Caco-2 (cell line): ENCODE data around the gene INPP5J. TPM values are rescaled to one million over a fixed set of nuclear protein-coding genes. Genes with fewer than 3 reads are reported as not detected.

Experiments
- BruUV-seq: library from RNA; stranded (reverse); fragments of 400-500 nt; replicated peaks from 2 replicates; lab custom pipeline; 2021; lab: Mats Ljungman, UMichigan
- CTCF ChIA-PET: fragments of 300-600 bp; sonication (Branson Sonifier 250); formaldehyde crosslinking; loops from one replicate; lab custom pipeline; 2022; ENCODE audit warnings: antibody characterized with exemption; lab: Charles Lee
- POLR2A ChIA-PET: fragments of 300-600 bp; sonication (Branson Sonifier 250); formaldehyde crosslinking; loops from one replicate; lab custom pipeline; 2022; ENCODE audit warnings: antibody characterized with exemption; lab: Charles Lee
- DNase-seq, 2 experiments: peaks; one replicate each; pipeline versions ENCODE4 v3.0.0 to v3.0.0-alpha.2; 2020 to 2022
- H3K27me3 ChIP-seq: replicated peaks from 2 replicates; pipeline ENCODE4 v1.6.0; 2011; ENCODE audit warnings: low read length; ENCODE audit not compliant: control insufficient read depth, insufficient read depth
- H3K36me3 ChIP-seq: 2 replicates; pipeline ENCODE4 v1.5.1; 2011; ENCODE audit warnings: low read length; ENCODE audit not compliant: control insufficient read depth, insufficient read depth
- H3K4me1 ChIP-seq: fragments of 250-450 bp; sonication (Bioruptor Pico); 2 replicates; pipeline ENCODE4 v1.5.1; 2020; ENCODE audit warnings: mild to moderate bottlenecking
- H3K4me3 ChIP-seq: 2 replicates; pipeline ENCODE4 v1.5.1; 2011; ENCODE audit warnings: low read depth, mild to moderate bottlenecking, control low read depth, low read length
- H3K9me3 ChIP-seq: fragments of 250-450 bp; sonication (Bioruptor Pico); 2 replicates; pipeline ENCODE4 v1.5.1; 2020; ENCODE audit warnings: mild to moderate bottlenecking, moderate library complexity
- H3K27ac Mint-ChIP-seq: one replicate; pipeline ENCODE4 v1.8.0; 2022; ENCODE audit warnings: mixed read lengths; ENCODE audit not compliant: unreplicated experiment
- H3K27me3 Mint-ChIP-seq: one replicate; pipeline ENCODE4 v1.8.0; 2022; ENCODE audit warnings: mixed read lengths; ENCODE audit not compliant: insufficient read depth, unreplicated experiment
- H3K36me3 Mint-ChIP-seq: one replicate; pipeline ENCODE4 v1.8.0; 2022; ENCODE audit warnings: mild to moderate bottlenecking, mixed read lengths; ENCODE audit not compliant: insufficient read depth, unreplicated experiment
- H3K4me1 Mint-ChIP-seq: one replicate; pipeline ENCODE4 v1.8.0; 2022; ENCODE audit warnings: low read depth, mixed read lengths; ENCODE audit not compliant: unreplicated experiment
- H3K4me3 Mint-ChIP-seq: one replicate; pipeline ENCODE4 v1.8.0; 2022; ENCODE audit warnings: mild to moderate bottlenecking, moderate library complexity, mixed read lengths; ENCODE audit not compliant: unreplicated experiment
- H3K9me3 Mint-ChIP-seq: one replicate; pipeline ENCODE4 v1.8.0; 2022; ENCODE audit warnings: mixed read lengths; ENCODE audit not compliant: unreplicated experiment
- intact Hi-C: fragments of 100-400 bp; cut with micrococcal nuclease; formaldehyde crosslinking; loops from one replicate; pipeline ENCODE4 v1.10.0; 2022; ENCODE audit not compliant: unreplicated experiment
- total RNA-seq: library from RNA; stranded (reverse); gene quantifications from 2 replicates; pipeline ENCODE4 v1.2.3, GENCODE V29; 2022
- TF ChIP-seq, protein P1 (sequence below), 2 experiments: fragments of 200-600 bp in 1 of 2; IDR thresholded peaks; 1 replicate in 1 of 2; 2 replicates in 1 of 2; pipeline versions ENCODE4 v1.5.1 to v1.8.0; 2011 to 2022; ENCODE audit warnings: antibody characterized with exemption in 1 of 2, control low read depth in 1 of 2, inconsistent platforms in 1 of 2, low read depth in 1 of 2, low read length in 1 of 2, mild to moderate bottlenecking in 1 of 2, moderate library complexity in 1 of 2; ENCODE audit not compliant: insufficient read depth in 1 of 2, severe bottlenecking in 1 of 2, unreplicated experiment in 1 of 2

The INPP5J gene
- total RNA-seq, 1 experiment from 2014 or later, result 6.8 TPM

DNA sequence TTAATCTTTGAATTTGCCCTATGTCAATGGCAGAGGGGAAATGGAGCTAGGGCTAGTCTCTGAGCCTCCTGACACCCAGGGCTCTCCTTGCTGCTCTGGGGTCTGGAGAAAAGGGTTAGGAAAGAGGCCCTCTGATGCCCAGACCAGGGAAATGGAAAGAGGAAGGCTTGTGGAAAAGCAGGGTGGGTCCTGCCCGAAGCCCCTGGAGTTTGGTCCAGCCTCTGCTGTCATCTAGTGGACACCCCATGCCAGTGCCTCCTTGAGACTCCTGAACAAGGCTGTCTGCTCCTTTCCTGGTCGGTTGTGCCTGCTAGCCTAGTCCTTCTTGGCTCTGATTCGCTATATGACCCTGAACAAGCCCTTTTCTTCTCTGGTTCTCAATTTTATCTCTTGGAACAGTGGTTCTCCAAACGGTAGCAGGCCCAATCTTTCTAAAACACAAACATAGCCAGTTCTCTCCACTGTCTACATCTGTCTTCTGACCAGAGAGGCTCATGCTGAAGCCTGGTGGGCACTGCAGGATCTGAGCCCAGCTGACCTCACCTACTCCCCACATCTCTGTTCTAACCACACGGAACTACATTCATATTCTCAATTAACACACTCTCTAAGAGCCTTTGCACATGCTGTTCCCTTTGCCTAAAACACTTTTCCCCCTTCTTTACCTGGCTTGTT, 26.3 kb downstream of the INPP5J start:
- Mint-ChIP-seq H3K36me3 (no peaks in the 10 kb centered on the region), H3K4me1 (no peaks in the 10 kb centered on the region), H3K27ac (no peak overlapping the region), H3K4me3 (no peak overlapping the region), H3K27me3 (no peaks in the 10 kb centered on the region), H3K9me3 (no peaks in the 10 kb centered on the region)
- POLR2A ChIA-PET, result no interaction called here
- intact Hi-C loops, result loop anchor here (1.0 to 10.0 kb wide), 6 partner anchors 42 to 384 kb away; partner anchors contain the start of gene SELENOM
- no peaks in the 10 kb centered on the region for H3K27me3 ChIP-seq
- no peaks in the 10 kb centered on the region for H3K36me3 ChIP-seq
- no TSS peak for BruUV-seq
- no peak overlapping the region for H3K4me3 ChIP-seq
- CTCF ChIA-PET, result interaction anchor here (0.7 to 2.4 kb wide), 5 partner anchors 42 to 202 kb away, joined by 3 to 10 read pairs (median 3); partner anchors contain the start of gene SELENOM
- H3K4me1 ChIP-seq, result no peaks in the 10 kb centered on the region
- peak; percentile 81 to 82 for DNase-seq
- no peaks in the 10 kb centered on the region for H3K9me3 ChIP-seq
- TF ChIP-seq, protein P1, sequence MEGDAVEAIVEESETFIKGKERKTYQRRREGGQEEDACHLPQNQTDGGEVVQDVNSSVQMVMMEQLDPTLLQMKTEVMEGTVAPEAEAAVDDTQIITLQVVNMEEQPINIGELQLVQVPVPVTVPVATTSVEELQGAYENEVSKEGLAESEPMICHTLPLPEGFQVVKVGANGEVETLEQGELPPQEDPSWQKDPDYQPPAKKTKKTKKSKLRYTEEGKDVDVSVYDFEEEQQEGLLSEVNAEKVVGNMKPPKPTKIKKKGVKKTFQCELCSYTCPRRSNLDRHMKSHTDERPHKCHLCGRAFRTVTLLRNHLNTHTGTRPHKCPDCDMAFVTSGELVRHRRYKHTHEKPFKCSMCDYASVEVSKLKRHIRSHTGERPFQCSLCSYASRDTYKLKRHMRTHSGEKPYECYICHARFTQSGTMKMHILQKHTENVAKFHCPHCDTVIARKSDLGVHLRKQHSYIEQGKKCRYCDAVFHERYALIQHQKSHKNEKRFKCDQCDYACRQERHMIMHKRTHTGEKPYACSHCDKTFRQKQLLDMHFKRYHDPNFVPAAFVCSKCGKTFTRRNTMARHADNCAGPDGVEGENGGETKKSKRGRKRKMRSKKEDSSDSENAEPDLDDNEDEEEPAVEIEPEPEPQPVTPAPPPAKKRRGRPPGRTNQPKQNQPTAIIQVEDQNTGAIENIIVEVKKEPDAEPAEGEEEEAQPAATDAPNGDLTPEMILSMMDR (IDR thresholded peaks at IDR 0.05; ENCODE audit: insufficient read depth in 1 of 2, low read depth in 1 of 2, low read length in 1 of 2, severe bottlenecking in 1 of 2, unreplicated experiment in 1 of 2), result peak; percentile 93 to 97

DNA sequence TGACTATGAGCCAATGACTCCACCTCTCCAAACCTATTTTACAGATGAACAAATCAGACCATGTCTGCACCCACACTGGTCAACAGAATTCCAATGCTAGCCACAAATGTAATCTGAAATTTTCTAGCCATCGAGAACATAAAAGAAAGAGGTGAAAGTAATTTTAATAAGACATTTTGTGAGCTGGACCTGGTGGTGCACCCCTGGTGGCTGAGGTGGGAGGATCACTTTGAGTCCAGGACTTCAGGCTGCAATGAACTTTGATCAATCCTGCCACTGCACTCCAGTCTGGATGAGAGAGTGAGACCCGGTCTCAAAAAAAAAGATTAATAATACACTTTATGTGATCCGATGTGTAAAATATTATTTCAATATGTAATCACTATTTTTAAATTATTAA, 27.8 kb downstream of the INPP5J start:
- H3K9me3 Mint-ChIP-seq, result no peaks in the 10 kb centered on the region
- Histone ChIP-seq H3K27me3 (no peaks in the 10 kb centered on the region), H3K4me1 (no peaks in the 10 kb centered on the region), H3K36me3 (no peaks in the 10 kb centered on the region), H3K9me3 (no peaks in the 10 kb centered on the region), H3K4me3 (no peak overlapping the region)
- CTCF ChIA-PET, result interaction anchor here (0.6 to 1.0 kb wide), 4 partner anchors 11 to 204 kb away, joined by 3 read pairs; partner anchors contain the start of genes PLA2G3, SELENOM and SMTN
- POLR2A ChIA-PET, result no interaction called here
- no peaks in the 10 kb centered on the region for H3K36me3 Mint-ChIP-seq
- H3K27me3 Mint-ChIP-seq, result no peaks in the 10 kb centered on the region
- no peak overlapping the region for H3K27ac Mint-ChIP-seq
- no peak overlapping the region for H3K4me3 Mint-ChIP-seq
- H3K4me1 Mint-ChIP-seq, result no peaks in the 10 kb centered on the region
- peak in 1 of 2 experiments; percentile 40 for DNase-seq
- no TSS peak for BruUV-seq
- intact Hi-C loops, result no loop called here
- TF ChIP-seq, protein P1 (IDR thresholded peaks at IDR 0.05; ENCODE audit: insufficient read depth in 1 of 2, low read depth in 1 of 2, low read length in 1 of 2, severe bottlenecking in 1 of 2, unreplicated experiment in 1 of 2), result peak; percentile 38 to 57

DNA sequence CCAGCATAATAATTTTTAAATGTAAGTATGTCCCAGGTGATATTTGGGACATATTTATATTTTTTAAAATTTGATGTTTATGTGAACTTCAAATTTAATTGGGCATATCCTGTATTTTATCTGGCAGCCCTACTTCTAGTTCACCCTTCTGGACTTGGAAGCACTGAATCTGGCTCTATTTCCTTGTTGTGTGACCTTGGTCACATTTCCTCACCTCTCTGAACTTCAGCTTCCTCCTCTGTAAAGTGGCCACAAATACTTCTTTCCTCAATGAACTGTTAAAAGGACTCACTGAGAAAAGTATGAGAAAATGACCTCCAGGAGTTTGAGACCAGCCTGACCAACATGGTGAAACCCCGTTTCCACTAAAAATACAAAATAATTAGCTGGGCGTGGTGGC, 29.1 kb downstream of the INPP5J start:
- no peaks in the 10 kb centered on the region for H3K9me3 ChIP-seq
- DNase-seq, result no peak
- H3K27me3 Mint-ChIP-seq, result no peaks in the 10 kb centered on the region
- H3K4me3 Mint-ChIP-seq, result no peak overlapping the region
- intact Hi-C loops, result no loop called here
- no peaks in the 10 kb centered on the region for H3K36me3 ChIP-seq
- H3K4me3 ChIP-seq, result no peak overlapping the region
- no peaks in the 10 kb centered on the region for H3K9me3 Mint-ChIP-seq
- CTCF ChIA-PET, result interaction anchor here (0.7 kb wide), 1 partner anchor 16 kb away, joined by 3 read pairs; no protein-coding TSS in a partner anchor
- no peak overlapping the region for H3K27ac Mint-ChIP-seq
- H3K4me1 Mint-ChIP-seq, result no peaks in the 10 kb centered on the region
- BruUV-seq, result no TSS peak
- H3K27me3 ChIP-seq, result no peaks in the 10 kb centered on the region
- POLR2A ChIA-PET, result no interaction called here
- no peaks in the 10 kb centered on the region for H3K36me3 Mint-ChIP-seq
- TF ChIP-seq, protein P1 (IDR thresholded peaks at IDR 0.05; ENCODE audit: insufficient read depth in 1 of 2, low read depth in 1 of 2, low read length in 1 of 2, severe bottlenecking in 1 of 2, unreplicated experiment in 1 of 2), result no peak
- no peaks in the 10 kb centered on the region for H3K4me1 ChIP-seq
